AG09319 (cell line): ENCODE data around the gene METTL27.
"Not testable (repeated sequence)": the region's sequence is repeated elsewhere in the genome, so short reads cannot be mapped to it uniquely, and the experiment has no call there.

Experiments
- DNase-seq: peaks from one replicate; pipeline ENCODE4 v3.0.0-alpha.2; 2010; ENCODE audit warnings: low read depth; ENCODE audit errors: extremely low read depth
- TF ChIP-seq, protein P1 (sequence below): IDR thresholded peaks from 2 replicates; pipeline ENCODE4 v1.5.1; 2011; ENCODE audit warnings: low read depth, mild to moderate bottlenecking, inconsistent platforms, low read length, moderate library complexity

Gene METTL27

DNA sequence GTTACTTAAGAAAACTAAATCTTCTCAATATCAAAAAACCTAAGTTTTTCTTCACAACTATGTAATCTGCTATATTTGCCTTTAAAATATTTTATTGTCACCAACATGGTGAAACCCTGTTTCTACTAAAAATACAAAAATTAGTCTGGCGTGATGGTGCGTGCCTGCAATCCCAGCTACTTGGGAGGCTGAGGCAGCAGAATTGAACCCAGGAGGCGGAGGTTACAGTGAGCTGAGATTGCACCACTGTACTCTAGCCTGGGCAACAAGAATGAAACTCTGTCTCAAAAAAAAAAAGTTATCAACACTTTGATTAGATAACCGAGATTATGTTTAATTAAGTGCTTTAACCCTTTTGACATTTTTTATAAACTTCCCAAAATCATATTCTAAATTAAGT lies 39.9 kb downstream of the METTL27 start:
- no peak for DNase-seq

DNA sequence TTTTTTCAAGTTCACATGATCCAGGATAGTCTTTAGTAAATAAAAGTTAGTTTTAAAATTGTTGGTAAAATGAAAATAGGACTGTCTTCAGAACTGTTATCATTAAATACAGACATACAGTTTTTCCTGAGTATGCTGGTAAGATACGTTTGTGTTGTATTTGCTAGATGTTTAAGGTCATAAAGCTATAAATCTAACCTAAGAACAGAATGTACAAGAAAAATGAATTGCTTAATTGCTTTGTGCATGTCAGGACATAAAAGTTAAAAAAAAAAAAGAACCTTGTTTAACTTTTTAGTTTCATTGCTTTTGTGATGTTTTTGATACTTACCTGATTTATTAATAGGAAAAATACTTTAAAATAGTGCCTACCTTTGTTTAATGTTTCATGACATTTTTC lies 40.7 kb downstream of the METTL27 start:
- TF ChIP-seq, protein P1, sequence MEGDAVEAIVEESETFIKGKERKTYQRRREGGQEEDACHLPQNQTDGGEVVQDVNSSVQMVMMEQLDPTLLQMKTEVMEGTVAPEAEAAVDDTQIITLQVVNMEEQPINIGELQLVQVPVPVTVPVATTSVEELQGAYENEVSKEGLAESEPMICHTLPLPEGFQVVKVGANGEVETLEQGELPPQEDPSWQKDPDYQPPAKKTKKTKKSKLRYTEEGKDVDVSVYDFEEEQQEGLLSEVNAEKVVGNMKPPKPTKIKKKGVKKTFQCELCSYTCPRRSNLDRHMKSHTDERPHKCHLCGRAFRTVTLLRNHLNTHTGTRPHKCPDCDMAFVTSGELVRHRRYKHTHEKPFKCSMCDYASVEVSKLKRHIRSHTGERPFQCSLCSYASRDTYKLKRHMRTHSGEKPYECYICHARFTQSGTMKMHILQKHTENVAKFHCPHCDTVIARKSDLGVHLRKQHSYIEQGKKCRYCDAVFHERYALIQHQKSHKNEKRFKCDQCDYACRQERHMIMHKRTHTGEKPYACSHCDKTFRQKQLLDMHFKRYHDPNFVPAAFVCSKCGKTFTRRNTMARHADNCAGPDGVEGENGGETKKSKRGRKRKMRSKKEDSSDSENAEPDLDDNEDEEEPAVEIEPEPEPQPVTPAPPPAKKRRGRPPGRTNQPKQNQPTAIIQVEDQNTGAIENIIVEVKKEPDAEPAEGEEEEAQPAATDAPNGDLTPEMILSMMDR, result no peak

More for the DNA sequence above, 39.9 kb downstream of the METTL27 start:
- TF ChIP-seq, protein P1, result no peak

DNA sequence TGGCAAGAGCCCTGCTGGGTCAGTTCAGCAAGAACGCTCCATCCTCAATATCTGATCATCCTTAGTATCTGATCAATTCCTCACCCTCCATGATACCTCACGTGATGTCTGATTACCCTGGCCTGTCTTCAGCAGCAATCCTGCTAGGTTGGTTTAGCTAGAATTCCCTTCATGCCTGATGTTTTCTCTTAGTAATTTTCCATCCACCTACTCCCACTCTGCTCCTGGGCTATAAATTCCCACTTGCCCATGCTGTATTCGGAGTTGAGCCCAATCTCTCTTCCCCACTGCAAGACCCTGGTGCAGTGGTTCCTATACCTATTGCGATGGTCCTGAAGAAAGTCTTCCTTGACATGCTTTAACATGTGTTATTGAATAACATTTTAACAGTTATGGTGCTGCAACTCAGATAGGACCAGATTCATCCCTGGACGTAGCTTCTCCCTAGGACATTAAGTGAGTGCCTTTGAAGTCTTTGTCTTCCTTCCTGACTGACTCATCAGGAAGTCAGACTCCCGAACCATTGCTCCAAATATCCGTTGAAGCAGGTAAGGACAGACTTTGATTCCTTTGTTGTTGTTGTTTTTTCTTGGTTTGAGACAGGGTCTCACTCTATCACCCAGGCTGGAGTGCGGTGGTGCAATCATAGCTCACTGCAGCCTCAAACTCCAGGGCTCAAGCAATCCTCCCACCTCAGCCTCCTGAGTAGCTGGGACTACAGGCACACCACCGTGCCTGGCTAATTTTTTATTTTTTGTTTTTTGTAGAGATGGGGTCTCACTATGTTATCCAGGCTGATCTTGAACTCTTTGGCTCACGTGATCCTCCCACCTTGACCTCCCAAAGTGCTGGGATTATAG lies 42.8 kb downstream of the METTL27 start:
- TF ChIP-seq, protein P1, result no peak

More for the DNA sequence above, 40.7 kb downstream of the METTL27 start:
- no peak for DNase-seq

DNA sequence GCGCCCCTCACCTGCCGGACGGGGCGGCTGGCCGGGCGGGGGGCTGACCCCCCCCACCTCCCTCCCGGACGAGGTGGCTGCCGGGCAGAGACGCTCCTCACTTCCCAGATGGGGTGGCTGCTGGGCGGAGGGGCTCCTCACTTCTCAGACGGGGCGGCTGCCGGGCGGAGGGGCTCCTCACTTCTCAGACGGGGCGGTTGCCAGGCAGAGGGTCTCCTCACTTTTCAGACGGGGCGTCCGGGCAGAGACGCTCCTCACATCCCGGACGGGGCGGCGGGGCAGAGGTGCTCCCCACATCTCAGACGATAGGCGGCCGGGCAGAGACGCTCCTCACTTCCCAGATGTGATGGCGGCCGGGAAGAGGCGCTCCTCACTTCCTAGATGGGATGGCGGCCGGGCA lies 45.1 kb downstream of the METTL27 start:
- DNase-seq, result not testable (repeated sequence)

More for the DNA sequence above, 42.8 kb downstream of the METTL27 start:
- no peak for DNase-seq

DNA sequence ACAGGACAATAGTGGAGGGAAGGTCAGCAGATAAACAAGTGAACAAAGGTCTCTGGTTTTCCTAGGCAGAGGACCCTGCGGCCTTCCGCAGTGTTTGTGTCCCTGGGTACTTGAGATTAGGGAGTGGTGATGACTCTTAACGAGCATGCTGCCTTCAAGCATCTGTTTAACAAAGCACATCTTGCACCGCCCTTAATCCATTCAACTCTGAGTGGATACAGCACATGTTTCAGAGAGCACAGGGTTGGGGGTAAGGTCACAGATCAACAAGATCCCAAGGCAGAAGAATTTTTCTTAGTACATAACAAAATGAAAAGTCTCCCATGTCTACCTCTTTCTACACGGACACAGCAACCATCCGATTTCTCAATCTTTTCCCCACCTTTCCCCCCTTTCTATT lies 45.7 kb downstream of the METTL27 start:
- not testable (repeated sequence) for DNase-seq

DNA sequence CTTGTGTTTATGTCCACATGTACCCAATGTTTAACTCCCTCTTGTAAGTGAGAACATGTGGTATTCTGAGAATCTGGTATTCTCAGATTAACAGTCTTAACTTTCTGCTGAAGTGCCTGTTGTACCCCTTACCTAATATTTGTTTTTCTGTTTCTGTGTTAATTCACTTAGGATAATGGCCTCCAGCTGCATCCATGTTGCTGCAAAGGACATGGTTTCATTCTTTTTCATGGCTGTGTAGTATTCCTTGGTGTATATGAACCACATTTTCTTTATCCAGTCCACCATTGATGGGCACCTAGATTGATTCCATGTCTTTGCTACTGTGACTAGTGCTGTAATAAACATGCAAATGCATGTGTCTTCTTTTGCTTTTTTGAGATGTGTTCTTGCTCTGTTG lies 47.1 kb downstream of the METTL27 start:
- not testable (repeated sequence) for DNase-seq

DNA sequence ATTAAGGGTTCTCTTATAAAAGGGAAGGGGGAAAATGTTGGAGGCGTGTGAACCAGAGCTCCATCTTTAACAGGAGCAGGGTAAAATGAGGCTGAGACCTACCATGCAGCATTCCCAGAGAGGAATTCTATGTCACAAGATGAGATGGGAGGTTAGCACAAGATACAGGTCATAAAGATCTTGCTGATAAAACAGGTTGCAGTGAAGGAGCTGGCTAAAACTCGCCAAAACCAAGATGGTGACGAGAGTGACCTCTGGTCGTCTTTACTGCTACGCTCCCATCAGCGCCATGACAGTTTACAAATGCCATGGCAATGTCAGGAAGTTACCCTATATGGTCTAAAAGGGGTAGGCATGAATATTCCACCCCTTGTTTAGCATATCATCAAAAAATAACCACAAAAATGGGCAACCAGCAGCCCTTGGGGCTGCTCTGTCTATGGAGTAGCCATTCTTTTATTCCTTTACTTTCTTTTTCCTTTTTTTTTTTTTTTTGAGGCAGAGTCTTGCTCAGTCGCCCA lies 51.1 kb downstream of the METTL27 start:
- not testable (repeated sequence) for DNase-seq

DNA sequence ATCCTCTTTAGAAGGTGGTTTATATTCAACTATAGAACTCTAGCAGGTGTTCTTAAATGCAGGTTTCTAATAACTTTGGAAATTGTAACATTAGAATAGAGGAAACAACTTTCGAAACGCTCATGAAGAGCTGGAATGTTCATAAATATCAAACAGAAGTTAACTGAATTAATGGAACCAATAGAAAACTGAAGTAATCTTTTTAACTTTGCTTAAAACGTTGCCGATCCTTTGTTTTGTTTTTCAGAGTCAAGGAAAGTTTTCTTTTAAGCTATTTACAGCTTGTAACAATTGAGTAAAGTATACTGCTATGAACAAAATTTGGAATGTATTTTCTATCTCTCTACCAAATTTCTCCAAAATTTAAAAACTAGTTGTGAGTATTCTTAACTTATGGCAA lies 53.3 kb downstream of the METTL27 start:
- TF ChIP-seq, protein P1, result no peak

DNA sequence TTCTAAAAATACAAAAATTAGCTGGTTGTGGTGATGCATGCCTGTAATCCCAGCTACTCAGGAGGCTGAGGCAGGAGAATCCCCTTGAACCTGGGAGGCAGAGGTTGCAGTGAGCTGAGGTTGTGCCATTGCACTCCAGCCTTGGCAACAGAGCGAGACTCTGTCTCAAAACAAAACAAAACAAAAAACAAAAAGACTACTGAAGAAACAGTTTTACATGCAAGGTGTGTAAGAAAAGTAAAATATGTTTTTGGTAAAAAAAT lies 54.6 kb downstream of the METTL27 start:
- not testable (repeated sequence) for DNase-seq

More for the DNA sequence above, 53.3 kb downstream of the METTL27 start:
- DNase-seq, result no peak

DNA sequence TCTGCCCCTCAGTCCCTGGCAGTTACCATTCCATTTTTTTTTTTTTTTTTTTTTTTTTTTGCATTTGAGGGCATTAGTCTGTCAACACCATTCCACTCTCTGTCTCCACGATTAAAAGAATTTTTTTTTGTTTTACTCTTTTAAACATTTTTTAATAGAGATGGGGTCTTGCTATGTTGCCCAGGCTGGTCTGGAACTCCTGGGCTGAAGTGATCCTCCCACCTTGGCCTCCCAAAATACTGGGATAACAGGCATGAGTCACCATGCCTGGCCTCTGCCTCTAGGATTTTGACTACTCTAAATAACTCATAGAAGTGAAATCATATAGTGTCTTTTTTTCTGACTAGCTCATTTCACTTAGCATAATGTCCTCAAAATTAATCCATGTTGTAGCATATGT lies 55.7 kb downstream of the METTL27 start:
- TF ChIP-seq, protein P1, result no peak
- no peak for DNase-seq
